HG03558 (cell line): ENCODE measurements around the gene AGAP1.

Source experiments
- ATAC-seq: cut with Tn5 transposase; IDR thresholded peaks from one replicate; pipeline ENCODE4 v1.9.1; 2021; ENCODE audit warnings: moderate number of reproducible peaks; ENCODE audit not compliant: unreplicated experiment; ENCODE audit errors: extremely low read depth

AGAP1 gene

DNA sequence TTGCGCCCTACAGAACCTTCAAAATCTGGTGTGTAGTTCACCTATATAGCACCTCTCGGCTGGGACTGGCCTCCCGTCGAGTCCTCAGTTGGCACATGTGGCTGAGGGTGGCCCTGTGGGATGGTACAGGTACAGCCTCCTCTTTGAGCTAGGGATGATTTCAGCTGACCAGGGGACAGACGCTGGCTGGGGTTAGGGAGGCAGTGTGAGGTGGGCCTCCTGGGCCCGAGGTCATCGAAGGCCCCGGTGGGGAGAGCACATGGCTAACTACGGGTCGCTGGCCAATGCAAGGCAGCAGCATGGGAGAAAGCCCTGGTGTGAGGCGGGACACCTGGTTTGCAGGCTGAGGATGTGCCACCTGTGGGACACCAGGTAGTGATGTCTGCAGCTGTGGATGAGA lies 369.6 kb downstream of the AGAP1 start:
- ATAC-seq: no peak

DNA sequence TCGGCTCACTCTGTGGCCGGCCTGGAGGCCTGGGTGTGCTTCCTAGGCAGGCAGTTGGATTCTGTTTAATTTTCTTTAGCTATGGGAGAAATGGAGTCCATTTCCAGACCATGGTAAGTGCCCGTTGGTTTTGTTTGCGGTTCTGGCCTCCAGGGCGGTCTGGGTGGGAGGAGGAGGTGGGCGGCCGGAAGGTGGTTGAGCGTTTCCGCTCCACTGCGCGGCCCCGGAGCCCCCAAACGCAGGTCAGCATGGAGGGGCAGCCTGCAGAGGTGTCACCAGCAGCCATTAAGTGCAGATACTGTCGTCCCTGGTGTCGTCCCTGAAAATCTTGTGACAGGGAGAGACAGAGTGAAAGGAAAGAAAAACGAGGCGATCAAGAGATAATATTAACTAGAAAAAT lies 370.5 kb downstream of the AGAP1 start:
- ATAC-seq: no peak

DNA sequence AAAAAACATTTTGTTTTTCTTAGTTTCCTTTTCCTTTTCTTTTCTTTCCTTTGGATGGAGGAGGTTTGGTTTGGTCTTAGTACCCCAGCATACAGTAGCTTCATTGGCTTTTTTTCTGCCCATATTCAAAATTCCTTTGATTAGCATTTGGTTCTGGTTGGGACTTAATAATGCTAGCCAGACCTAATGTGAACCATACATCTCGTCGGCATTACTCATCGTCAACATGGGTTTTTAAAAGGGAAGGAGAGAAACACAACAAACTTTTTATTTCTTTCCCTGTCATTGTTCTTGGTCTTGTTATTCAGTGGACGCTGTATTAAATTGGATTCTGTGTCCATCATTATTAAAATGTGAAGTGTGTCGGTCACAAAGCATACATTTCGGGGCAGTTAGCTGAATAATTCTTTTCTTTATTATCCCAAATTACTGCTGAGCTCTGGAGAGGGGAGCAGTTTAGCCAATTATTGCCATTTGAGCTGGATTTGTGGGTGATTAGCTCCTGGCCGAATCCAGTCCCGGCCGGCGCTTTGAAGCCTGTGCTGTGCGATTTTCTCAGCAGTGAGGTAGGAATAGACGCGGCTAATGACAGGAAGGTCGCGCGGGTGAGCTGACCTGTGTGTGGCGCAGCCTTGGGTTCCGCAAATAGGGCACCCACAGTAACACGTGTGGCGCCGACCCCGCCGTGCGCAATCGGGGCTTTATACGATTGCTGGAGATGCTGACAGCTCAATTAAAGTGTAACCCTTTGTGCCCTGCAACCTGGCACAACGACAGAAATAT lies 371.1 kb downstream of the AGAP1 start:
- ATAC-seq: no peak

DNA sequence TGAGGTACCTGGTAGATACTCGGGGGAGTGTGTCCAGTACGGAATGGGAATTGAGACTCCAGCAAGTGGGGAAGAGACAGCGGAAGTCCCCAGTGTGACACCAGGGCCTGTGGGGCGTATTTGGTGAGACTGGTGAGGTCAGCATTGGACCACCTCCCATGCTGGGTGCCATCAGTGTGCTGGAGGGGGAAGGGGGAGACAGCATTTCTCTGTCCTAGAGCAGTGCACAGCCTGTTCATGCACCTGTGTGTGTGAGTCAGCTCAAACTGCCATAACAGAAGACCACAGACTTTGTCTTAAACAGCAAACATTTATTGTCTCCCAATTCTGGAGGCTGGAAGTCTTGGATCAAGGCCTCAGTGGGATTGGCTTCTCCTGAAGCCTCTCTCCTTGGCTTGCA lies 372.5 kb downstream of the AGAP1 start:
- no peak for ATAC-seq

DNA sequence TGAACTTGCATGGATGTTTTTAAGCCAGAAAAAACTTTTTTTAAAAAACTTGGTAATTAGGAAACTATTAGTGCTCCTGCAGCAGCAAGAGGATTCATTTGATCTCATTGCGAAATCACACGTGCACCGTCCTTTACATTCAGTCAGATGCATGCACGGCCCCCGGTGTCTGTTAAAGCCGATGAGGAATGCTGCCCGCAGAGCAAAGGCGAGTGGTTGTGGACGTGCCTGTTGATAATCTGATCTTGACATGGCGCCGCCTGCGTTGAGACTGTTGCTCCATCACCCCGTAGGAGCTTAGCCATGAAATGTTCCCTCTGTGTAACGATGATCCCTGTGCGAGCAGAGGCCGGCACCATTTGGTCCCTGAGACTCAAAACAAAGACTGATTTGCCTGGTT lies 374.4 kb downstream of the AGAP1 start:
- no peak for ATAC-seq

DNA sequence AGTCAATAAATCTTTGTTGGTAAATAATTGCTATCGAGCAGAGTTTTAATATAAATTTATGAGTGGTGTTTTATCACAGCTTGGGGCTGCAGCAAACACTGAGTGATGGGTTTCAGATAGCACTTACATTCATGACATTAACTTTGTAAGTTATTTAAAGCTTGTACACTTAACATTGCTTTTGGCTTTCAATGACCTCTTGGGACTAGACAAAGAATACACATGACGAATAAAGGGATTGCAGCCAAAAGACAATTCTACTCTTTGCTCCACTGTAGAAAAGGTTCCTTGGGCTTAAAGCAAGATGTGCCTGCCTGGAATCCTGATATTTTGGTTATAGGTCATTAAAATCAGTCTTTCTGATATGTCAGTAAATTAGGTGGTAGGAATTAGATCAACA lies 374.8 kb downstream of the AGAP1 start:
- ATAC-seq: no peak

DNA sequence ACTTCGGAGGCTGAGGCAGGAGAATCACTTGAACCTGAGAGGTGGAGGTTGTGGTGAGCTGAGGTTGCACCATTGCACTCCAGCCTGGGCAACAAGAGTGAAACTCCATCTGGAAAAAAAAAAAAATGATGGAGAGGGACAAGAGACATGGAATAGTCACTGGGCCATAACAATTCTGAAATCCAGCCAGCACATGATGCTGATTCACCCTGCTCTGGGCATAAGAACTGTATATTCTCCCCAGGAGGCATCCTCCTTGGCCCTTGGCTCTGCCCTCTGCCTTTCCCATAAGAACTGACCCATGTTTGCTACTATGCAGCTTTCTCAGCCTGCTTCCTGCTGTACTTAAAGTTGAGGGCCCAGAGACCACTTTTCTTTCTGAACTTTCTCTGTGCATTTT lies 376.7 kb downstream of the AGAP1 start:
- no peak for ATAC-seq

DNA sequence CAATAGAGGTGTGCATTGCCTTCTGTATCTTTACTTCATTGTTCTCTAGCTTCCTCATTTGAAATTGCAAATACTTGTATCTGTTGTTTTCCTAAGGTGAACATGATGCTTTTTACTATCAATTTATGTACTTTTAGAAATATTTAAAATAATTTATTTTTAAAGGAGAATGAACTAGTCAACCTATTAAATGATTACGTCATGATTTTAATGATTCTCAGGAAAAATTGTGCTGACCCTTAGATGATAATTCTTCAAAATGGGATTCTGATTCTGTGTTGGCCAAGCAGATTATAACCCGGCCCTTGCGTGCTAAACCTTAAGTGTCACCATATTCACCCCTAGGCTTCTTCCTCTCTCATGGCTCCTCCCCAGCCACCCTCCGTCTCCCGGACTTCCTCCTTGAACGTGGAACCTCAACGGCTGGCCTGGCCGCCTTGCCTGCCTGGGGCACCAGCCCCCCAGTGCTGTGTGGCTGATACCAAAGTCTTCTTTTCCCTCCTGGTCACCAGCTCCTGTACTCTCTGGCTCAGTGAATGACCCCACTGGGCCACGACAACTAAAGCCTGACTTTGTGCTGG lies 382.3 kb downstream of the AGAP1 start:
- no peak for ATAC-seq

DNA sequence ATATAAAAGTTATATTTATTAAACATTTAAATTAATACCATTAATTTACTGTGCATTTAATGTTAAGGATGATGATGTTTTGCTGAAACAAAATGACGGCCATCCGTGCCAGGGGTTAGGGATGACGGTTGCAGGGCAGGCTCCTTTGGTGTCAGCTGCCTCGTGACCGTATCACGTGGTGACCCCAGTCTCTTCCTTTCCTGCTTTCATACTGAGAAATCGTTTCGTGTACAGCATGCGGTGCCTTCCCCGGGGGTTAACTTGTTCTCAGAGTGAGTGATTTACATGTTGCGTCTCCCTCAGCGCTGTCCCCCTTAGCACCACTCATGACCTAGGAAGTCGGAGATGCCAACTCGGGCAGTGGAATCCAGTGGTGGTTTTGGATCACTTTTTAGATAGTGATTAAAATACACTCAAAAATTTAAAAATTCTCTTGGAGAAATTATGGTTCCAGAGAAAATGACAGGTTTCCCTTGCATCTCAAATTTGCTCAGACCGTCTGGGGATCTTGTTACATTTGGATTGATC lies 383.5 kb downstream of the AGAP1 start:
- ATAC-seq: no peak

DNA sequence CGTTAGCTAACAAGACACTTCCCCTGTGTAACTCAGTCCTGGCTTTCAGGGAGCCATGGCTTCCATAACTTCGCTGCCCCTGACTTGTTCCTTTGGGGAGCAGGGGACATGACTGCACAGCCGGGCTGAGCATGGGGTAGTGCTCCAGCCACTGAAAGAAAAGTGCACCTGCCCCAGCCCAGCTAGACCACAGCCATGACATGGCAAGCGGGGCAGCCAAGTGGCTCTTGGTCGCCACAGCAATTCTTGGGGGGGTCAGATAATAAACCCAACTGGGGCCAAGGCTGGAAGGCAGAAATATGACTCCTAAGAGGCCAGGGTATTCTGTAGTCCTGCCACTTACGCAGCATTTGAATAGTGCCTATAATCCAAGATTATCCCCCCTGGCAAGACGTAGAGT lies 385.3 kb downstream of the AGAP1 start:
- ATAC-seq: no peak

DNA sequence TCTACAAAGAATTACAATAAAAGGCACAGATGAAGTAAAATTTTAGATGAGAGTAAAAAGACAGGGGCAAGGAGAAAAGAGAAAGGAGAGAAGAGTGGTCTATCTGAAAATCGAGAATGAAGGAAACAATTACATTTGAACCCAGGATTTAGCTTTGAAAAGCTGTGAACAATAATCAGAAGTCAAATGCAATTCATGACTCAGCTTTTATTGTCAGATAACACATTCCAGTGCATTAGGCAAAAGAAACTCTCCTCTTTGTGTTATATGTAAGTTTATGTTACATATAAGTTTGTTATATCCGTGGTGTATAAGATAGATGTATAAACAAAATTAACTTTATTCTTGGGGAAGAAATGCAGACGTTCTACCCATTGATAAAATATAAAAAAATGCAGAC lies 389.8 kb downstream of the AGAP1 start:
- ATAC-seq: no peak

DNA sequence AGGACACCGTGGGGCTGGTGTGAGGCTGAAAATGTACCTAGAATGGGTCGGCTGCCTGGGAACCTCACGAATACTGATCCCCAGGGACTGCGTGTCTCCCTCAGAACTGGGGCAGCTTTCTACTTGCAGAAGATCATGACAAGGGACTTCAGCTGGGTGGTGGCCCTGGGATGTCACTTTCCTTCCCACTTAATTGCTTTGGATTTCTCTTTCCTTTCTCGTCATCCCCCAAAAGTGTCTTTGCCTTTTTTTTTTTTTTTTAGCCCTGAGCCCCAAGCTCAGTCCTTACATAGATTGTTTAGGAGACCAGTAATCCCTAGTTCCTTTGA lies 395.4 kb downstream of the AGAP1 start:
- ATAC-seq: no peak

DNA sequence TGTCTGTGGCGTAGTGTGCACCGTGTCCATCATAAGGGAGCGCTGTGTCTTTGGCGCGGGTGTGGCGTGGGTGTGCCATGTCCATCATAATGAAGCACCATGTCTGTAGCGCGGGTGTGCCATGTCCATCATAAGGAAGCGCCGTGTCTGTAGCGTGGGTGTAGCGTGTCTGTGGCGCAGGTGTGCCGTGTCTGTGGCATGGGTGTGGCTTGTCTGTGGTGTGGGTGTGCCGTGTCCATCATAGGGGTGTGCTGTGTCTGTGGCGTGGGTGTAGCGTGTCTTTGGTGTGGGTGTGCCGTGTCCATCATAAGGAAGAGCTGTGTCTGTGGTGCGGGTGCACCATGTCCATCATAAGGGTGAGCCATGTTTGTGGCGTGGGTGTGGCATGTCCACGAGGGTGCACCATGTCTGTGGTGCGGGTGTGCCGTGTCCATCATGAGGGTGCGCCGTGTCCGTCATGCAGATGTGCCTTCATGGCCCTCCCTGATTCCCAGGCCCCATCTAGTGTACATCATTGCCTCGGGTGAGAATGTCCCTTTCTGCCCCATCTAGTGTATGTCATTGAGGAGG lies 399.4 kb downstream of the AGAP1 start:
- no peak for ATAC-seq

DNA sequence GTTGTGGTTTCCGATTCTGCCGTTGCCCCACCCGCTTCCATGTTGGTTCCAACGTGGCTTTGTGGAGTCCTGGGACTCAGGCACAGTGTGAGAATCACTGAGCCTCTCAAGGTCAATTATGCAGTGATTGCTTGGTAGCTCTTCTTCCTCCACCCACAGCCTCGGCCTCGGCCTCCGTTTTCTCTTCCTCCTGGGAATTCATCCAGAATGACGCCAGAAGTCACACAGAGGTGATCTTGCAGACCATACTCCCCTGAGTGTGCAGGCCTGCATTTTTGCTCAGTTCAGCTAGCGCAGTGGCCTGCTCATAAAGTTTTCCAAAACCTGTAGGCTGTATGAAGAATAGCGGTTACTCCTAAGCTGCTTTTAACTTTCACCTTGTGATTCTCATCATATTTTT lies 401.0 kb downstream of the AGAP1 start:
- ATAC-seq: no peak

DNA sequence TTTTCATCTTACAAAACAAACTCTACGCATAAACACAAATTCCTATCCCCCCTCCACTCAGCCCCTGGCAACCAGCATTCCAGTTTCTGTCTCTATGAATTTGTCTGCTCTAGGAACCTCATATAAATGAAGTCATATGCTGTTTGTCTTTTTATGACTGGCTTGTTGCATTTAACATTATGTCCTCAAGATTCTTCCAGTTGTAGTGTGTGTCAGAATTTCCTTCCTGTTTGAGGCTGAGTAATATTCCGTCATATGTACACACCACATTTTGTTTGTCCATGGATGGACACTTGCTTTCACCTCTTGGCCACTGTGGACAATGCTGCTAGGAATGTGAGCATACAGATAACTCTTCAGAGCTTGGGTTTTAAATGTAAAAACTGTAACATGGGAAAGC lies 402.2 kb downstream of the AGAP1 start:
- ATAC-seq: no peak

DNA sequence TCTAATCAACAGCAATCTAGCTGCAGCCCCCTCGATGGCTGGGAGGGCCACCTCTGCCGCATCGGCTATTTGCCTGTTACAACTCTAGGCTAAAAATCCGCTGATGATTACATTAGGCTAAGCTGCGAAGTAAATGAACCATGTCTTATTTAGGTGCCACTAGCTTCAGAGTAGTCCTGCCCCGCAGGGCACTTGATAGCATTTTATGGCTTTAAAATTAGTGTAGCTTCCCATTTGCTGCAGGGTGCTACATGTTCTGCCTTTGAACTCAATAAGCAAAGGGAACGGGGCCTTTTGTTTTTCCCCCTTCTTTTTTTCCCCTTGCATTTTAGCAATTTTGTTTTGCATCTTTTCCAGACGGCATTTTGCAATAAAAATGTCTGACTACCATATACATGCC lies 404.1 kb downstream of the AGAP1 start:
- ATAC-seq: no peak

DNA sequence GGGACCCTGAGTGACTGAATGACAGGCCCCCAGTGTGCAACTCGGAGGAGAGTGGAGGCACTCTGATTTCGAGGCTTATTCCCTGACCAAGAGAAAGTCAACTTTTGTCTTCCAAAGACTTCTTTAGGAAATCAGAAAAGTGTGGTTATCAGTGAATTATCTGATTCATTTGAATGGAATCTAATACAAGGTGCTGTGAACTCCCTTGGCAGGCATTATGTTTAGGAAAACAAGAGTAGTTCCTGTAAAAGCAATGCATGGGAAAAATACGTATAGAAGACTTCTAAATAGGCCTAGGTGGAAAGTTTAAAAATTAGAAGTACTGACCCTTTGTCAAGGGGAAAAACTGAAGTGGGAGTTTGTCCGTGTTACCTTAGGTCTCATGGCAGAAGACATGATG lies 404.9 kb downstream of the AGAP1 start:
- no peak for ATAC-seq

DNA sequence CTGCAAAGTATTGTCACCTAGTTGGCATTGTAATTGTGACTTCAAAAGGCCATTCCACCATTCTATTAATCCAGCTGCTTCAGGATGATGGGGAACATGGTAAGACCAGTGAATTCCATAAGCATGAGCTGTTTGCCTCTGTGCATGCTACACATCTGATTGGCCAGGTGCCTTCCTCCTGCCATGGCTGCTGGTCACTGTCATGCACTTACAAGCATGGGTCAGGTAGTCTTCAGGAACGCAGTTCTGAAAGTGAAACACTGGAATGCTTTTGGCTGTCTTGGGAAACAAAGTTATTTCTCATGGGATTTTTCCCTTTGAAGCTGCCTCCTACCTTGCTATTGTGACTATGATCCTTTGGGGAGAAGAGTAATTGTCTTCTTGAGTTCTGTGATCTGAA lies 406.8 kb downstream of the AGAP1 start:
- ATAC-seq: no peak

DNA sequence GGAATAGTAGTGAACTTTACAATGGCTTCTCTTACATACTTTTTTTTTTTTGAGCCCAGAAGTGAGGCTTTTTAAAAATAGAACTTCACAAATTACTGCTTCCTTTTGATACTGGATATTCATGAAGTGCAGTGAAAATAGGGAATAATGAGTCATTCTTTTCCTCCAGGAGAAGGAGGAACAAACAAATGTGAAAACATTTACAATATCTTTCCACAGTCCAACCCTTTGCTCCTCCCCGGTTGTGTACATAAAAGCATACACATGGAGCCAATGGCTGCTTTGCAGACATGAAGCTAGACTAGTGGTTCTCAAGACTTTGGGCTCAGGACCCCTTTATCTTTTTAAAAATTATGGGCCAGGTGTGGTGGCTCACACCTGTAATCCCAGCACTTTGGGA lies 407.4 kb downstream of the AGAP1 start:
- ATAC-seq: no peak

DNA sequence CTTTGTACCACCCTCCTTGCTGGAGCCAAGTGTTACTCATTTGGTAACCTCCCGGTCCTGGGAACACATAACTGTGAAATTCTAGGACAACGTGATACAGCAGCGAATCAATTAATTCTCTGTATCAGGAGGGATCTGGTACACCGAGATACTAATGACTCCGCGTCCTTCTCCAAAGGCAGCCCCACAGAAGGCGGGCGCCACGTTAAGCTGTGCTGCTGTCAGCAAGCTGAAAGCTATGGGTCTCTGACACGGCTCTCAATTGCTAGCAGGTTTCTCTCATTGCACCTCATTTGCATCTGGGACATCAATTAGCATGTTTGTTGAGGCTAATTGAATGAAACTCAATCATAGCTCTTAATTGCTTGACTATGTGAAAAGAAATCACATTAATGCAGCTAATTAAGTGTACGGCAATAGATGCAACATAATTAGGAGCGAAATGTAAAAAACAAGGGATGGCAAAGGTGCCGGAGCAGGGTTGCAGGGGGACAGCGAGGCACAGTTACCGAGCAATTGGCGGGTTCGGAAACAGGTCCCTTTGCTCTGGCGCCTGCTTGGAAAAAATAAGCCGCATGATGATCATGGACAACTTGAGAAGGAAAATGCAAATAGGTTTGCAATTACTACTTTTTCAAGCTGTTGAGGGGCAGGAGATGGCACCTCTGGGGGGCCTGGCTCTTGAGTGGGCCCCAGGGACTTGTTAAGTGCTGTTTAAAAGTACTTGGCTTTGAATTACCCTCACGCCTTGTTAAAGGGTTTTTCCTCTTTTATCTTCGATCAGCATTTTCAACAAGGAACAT lies 410.1 kb downstream of the AGAP1 start:
- ATAC-seq: no peak

DNA sequence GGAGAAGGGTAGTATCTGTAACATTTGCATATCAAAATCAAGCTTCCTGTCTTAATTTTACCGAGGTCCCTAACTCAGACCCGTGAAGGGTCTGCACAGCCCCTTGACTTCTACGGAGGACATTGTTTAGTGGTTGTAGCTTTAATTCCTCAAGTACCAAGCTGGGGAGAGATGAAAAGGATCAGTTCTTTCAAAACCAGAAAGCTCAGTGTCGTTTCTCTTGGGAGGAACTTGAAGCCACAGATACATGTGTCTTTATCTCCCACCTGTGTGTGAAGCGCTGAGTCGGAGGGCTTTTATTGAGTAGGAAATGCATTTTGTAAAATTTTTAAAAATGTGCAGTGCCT lies 410.7 kb downstream of the AGAP1 start:
- no peak for ATAC-seq
